Purkinje cell (primary cell): ENCODE measurements around the gene OR2L13. TPM values are rescaled to one million over a fixed set of nuclear protein-coding genes. Genes with fewer than 3 reads are reported as not detected.

Source experiments
- polyA plus RNA-seq: library from polyadenylated mRNA; unstranded; fragments of >200 nt; fragmentation: Nextera tagmentation; gene quantifications from 2 replicates; pipeline ENCODE4 v1.2.1, GENCODE V29; 2014

Gene OR2L13
- 0.48 and 3.1 TPM in 2 replicates for polyA plus RNA-seq

GRCh38 chr1:248094884-248095283, at the start of gene OR2L13:
Gene OR2L13, plus strand, starts transcription at chr1:248095184. Its CDS starts 4,192 bp downstream, at chr1:248099376.

GRCh38 chr1:248046536-248046935, 48.4 kb upstream of the OR2L13 start, which contains the start of gene OR2L3:
Gene OR2L3, plus strand, starts transcription at chr1:248046836. Its CDS starts 13,846 bp downstream, at chr1:248060682.

GRCh38 chr1:248144513-248145198, 49.7 kb downstream of the OR2L13 start, which contains the start of gene OR2M5:
Gene OR2M5, plus strand, starts transcription at chr1:248145148. Its CDS starts 0 bp downstream, at chr1:248145148.

Other genes starting within 250 kb of the OR2L13 start
- gene TRIM58, start 238.0 kb upstream of the OR2L13 start, polyA plus RNA-seq, result not detected in 2 replicates
- gene OR2W3, start 199.6 kb upstream of the OR2L13 start, polyA plus RNA-seq, result not detected in 2 replicates
- not detected in 2 replicates for gene OR2T8, start 174.9 kb upstream of the OR2L13 start, polyA plus RNA-seq
- gene OR2AJ1, start 170.3 kb upstream of the OR2L13 start, polyA plus RNA-seq, result 0.12 TPM in 1 of 2 replicates, not detected in the other
- not detected in 2 replicates for gene OR2L8, start 146.3 kb upstream of the OR2L13 start, polyA plus RNA-seq
- not detected in 2 replicates for gene OR2AK2, start 130.0 kb upstream of the OR2L13 start, polyA plus RNA-seq
- not detected in 2 replicates for gene OR2L5, start 81.5 kb upstream of the OR2L13 start, polyA plus RNA-seq
- gene OR2L2, start 65.1 kb upstream of the OR2L13 start, polyA plus RNA-seq, result 0.21 TPM in 1 of 2 replicates, not detected in the other
- not detected in 2 replicates for gene OR2L3, start 48.3 kb upstream of the OR2L13 start, polyA plus RNA-seq
- gene OR2M5, start 50.0 kb downstream of the OR2L13 start, polyA plus RNA-seq, result not detected in 2 replicates
- not detected in 2 replicates for gene OR2M2, start 79.6 kb downstream of the OR2L13 start, polyA plus RNA-seq
- not detected in 2 replicates for gene OR2M3, start 102.1 kb downstream of the OR2L13 start, polyA plus RNA-seq
- not detected in 2 replicates for gene OR2M4, start 136.2 kb downstream of the OR2L13 start, polyA plus RNA-seq
- not detected in 2 replicates for gene OR2T33, start 182.8 kb downstream of the OR2L13 start, polyA plus RNA-seq
- not detected in 2 replicates for gene OR2T12, start 208.2 kb downstream of the OR2L13 start, polyA plus RNA-seq
- gene OR2M7, start 229.4 kb downstream of the OR2L13 start, polyA plus RNA-seq, result not detected in 2 replicates